Stimulated activated CD4-positive, alpha-beta T cell treated with anti-CD3 and anti-CD28 coated beads, TNF-alpha, amount 100 ng/mL, for 4 hours (primary cell): ENCODE results near the gene DOK3.
"Not testable (repeated sequence)": the region's sequence is repeated elsewhere in the genome, so short reads cannot be mapped to it uniquely, and the experiment has no call there.

Experiments used
- DNase-seq, 3 experiments: peaks; one replicate each; pipeline ENCODE4 v3.0.0-alpha.2; 2020; ENCODE audit warnings: low read depth in 3 of 3

The DOK3 gene

GRCh38 chr5:177535125-177535524 lies 25.5 kb upstream of the DOK3 start:
- DNase-seq: no peak

GRCh38 chr5:177534433-177534832 lies 24.8 kb upstream of the DOK3 start:
- not testable (repeated sequence) for DNase-seq

GRCh38 chr5:177531209-177531940 lies 21.7 kb upstream of the DOK3 start:
- DNase-seq: no peak

GRCh38 chr5:177530638-177531037 lies 21.0 kb upstream of the DOK3 start:
- no peak for DNase-seq

- DNase-seq: no peak
Measured at GRCh38 chr5:177529247-177530203, 19.9 kb upstream of the DOK3 start.

- no peak for DNase-seq
Measured at GRCh38 chr5:177528631-177529030, 19.0 kb upstream of the DOK3 start.

GRCh38 chr5:177527595-177527994 lies 18.0 kb upstream of the DOK3 start:
- no peak for DNase-seq

GRCh38 chr5:177526791-177527190 lies 17.2 kb upstream of the DOK3 start:
- no peak for DNase-seq

GRCh38 chr5:177526191-177526590 lies 16.6 kb upstream of the DOK3 start:
- DNase-seq: no peak

GRCh38 chr5:177524941-177525655 lies 15.5 kb upstream of the DOK3 start:
- no peak for DNase-seq

- DNase-seq: no peak
Measured at GRCh38 chr5:177524539-177524900, 14.9 kb upstream of the DOK3 start.

GRCh38 chr5:177523711-177524538 lies 14.3 kb upstream of the DOK3 start:
- DNase-seq: no peak

GRCh38 chr5:177520916-177521513 lies 11.4 kb upstream of the DOK3 start:
- DNase-seq: no peak

- no peak for DNase-seq
Measured at GRCh38 chr5:177520271-177520670, 10.6 kb upstream of the DOK3 start.

GRCh38 chr5:177519463-177520235 lies 10.0 kb upstream of the DOK3 start:
- DNase-seq: no peak

GRCh38 chr5:177516601-177517568 lies 7.3 kb upstream of the DOK3 start, which contains the start of gene DDX41:
DDX41 (minus strand) TSS chr5:177516961; CDS start chr5:177516945, 16 bp downstream.
- DNase-seq: peak; percentile 84 to 92 (median 88)

- no peak for DNase-seq
Measured at GRCh38 chr5:177515580-177515979, 6.0 kb upstream of the DOK3 start.

- no peak for DNase-seq
Measured at GRCh38 chr5:177514541-177514940, 4.9 kb upstream of the DOK3 start.

GRCh38 chr5:177513500-177513899 lies 3.9 kb upstream of the DOK3 start:
- DNase-seq: no peak
